Esophagus squamous epithelium (tissue), 4 donors: ENCODE data around the gene LINC01488.

Experiments used
- POLR2A ChIP-seq, 4 donors: fragments of 450-650 bp; IDR thresholded peaks; one replicate each; pipeline ENCODE4 v1.6.1; 2017; ENCODE audit warnings: antibody characterized with exemption in 4 of 4, mild to moderate bottlenecking in 4 of 4, moderate library complexity in 3 of 4
- TF ChIP-seq, protein P1 (sequence below), 6 experiments: fragments of 450-650 bp in 4 of 6; fragments of 200-600 bp in 2 of 6; sonication (generic) in 2 of 6; IDR thresholded peaks; one replicate each; pipeline ENCODE4 v1.5.1; 2016 to 2019; ENCODE audit warnings: antibody characterized with exemption in 6 of 6, mild to moderate bottlenecking in 4 of 6, moderate library complexity in 4 of 6

DNA sequence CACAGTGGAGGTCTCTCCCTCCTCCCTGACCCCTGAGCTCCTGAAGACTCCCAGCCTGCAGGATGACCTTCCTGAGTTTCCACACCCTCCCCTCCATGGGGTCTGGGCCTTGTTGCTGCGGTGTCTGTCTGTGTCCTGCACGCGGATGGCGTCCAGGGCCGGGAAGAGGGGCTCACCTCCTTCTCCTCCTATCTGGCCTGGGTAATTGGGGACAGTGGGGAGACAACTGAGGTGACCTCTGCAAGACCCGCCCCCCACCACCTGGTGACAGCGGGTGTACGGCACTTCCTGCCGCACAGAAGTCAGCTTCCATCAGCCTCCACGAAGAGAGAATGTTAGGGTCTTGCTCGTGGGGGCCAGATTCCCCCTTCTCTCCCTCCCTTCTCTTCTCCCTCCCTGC, 31.7 kb downstream of the LINC01488 start:
- TF ChIP-seq, protein P1, sequence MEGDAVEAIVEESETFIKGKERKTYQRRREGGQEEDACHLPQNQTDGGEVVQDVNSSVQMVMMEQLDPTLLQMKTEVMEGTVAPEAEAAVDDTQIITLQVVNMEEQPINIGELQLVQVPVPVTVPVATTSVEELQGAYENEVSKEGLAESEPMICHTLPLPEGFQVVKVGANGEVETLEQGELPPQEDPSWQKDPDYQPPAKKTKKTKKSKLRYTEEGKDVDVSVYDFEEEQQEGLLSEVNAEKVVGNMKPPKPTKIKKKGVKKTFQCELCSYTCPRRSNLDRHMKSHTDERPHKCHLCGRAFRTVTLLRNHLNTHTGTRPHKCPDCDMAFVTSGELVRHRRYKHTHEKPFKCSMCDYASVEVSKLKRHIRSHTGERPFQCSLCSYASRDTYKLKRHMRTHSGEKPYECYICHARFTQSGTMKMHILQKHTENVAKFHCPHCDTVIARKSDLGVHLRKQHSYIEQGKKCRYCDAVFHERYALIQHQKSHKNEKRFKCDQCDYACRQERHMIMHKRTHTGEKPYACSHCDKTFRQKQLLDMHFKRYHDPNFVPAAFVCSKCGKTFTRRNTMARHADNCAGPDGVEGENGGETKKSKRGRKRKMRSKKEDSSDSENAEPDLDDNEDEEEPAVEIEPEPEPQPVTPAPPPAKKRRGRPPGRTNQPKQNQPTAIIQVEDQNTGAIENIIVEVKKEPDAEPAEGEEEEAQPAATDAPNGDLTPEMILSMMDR (IDR thresholded peaks at IDR 0.05), result no peak
- TF ChIP-seq POLR2A (IDR thresholded peaks at IDR 0.05), result no peak
